A549 (cell line): ENCODE measurements around the gene GNAT2. TPM values are rescaled to one million over a fixed set of nuclear protein-coding genes. Genes with fewer than 3 reads are reported as not detected.

Experiments used
- ATAC-seq, 2 experiments: fragments of 200-7000 bp in 1 of 2; fragments of >200 bp in 1 of 2; cut with Nextera tagmentation in 1 of 2; cut with Tn5 transposase in 1 of 2; 3 replicates each; pipeline versions ENCODE4 v1.8.0 to v1.9.1; 2018 to 2020; ENCODE audit warnings: mild to moderate bottlenecking in 1 of 2, moderate library complexity in 1 of 2
- CTCF ChIA-PET: fragments of 300-600 bp; sonication (Branson Sonifier 250); formaldehyde crosslinking; extraction: SDS; loops from one replicate; lab custom pipeline; 2021; ENCODE audit warnings: antibody characterized with exemption, inconsistent platforms; lab: Yijun Ruan, JAX
- POLR2A ChIA-PET: fragments of 350-600 bp; formaldehyde crosslinking; extraction: SDS; loops from one replicate; lab custom pipeline; 2021; ENCODE audit warnings: antibody characterized with exemption, inconsistent platforms; lab: Yijun Ruan, JAX
- DNase-seq, 2 experiments: peaks; one replicate each; pipeline versions ENCODE4 v3.0.0 to v3.0.0-alpha.2; 2011 to 2016; ENCODE audit warnings: low read depth in 1 of 2, low spot score in 1 of 2
- FAIRE-seq: peaks from 2 replicates; lab custom pipeline; 2011; peaks lifted over from hg19 to GRCh38; lab: Jason Lieb, UNC
- H3K27ac ChIP-seq, 2 experiments: fragments of >200 bp; sonication (Bioruptor Twin); formaldehyde crosslinking; 3 replicates each; pipeline ENCODE4 v1.5.1; 2016 to 2017
- H3K4me1 ChIP-seq: fragments of >200 bp; sonication (Bioruptor Twin); formaldehyde crosslinking; 3 replicates; pipeline ENCODE4 v1.6.1; 2016
- H3K4me2 ChIP-seq: fragments of >200 bp; sonication (Bioruptor Twin); formaldehyde crosslinking; 3 replicates; pipeline ENCODE4 v1.6.1; 2016
- H3K4me3 ChIP-seq: fragments of >200 bp; sonication (Bioruptor Twin); formaldehyde crosslinking; 3 replicates; pipeline ENCODE4 v1.5.1; 2016
- H3K9me3 ChIP-seq: fragments of >200 bp; sonication (Bioruptor Twin); formaldehyde crosslinking; 3 replicates; pipeline ENCODE4 v1.6.1; 2016
- BCL3 ChIP-seq: fragments of >200 bp; sonication (Bioruptor Twin); formaldehyde crosslinking; IDR thresholded peaks from 3 replicates; pipeline ENCODE4 v1.6.1; 2016
- BHLHE40 ChIP-seq: IDR thresholded peaks from 2 replicates; pipeline ENCODE4 v1.6.1; 2012; ENCODE audit warnings: low read depth, low read length, inconsistent platforms
- CBX8 ChIP-seq: fragments of 200-600 bp; sonication (generic); IDR thresholded peaks from 2 replicates; pipeline ENCODE4 v1.6.1; 2016
- CHD2 ChIP-seq: fragments of 150-350 bp; IDR thresholded peaks from 2 replicates; pipeline ENCODE4 v1.6.1; 2014; ENCODE audit warnings: low read length; ENCODE audit not compliant: partially characterized antibody
- CHD4 ChIP-seq: fragments of 200-600 bp; sonication (generic); IDR thresholded peaks from 2 replicates; pipeline ENCODE4 v1.6.1; 2016; ENCODE audit warnings: antibody characterized with exemption, mild to moderate bottlenecking, borderline replicate concordance
- EHF ChIP-seq: fragments of 250-450 bp; sonication (Bioruptor Pico); IDR thresholded peaks from 2 replicates; pipeline ENCODE4 v1.5.0; 2020; ENCODE audit warnings: mild to moderate bottlenecking
- EHMT2 ChIP-seq: fragments of 200-600 bp; sonication (generic); IDR thresholded peaks from 2 replicates; pipeline ENCODE4 v1.6.1; 2016; ENCODE audit warnings: antibody characterized with exemption, low read depth, mild to moderate bottlenecking, moderate library complexity
- ELK1 ChIP-seq: fragments of 150-350 bp; IDR thresholded peaks from 2 replicates; pipeline ENCODE4 v1.6.1; 2014; ENCODE audit warnings: low read depth, mild to moderate bottlenecking, low read length
- FOSL2 ChIP-seq, 2 experiments: fragments of 450-650 bp in 1 of 2; fragments of >200 bp in 1 of 2; sonication (Bioruptor Twin) in 1 of 2; formaldehyde crosslinking; IDR thresholded peaks; 2 replicates each; pipeline versions ENCODE4 v1.5.0 to v1.6.1; 2016 to 2020; ENCODE audit warnings: mild to moderate bottlenecking in 1 of 2, moderate library complexity in 1 of 2
- HDAC2 ChIP-seq: fragments of 200-600 bp; sonication (generic); IDR thresholded peaks from 2 replicates; pipeline ENCODE4 v1.6.1; 2016
- HOXA7 ChIP-seq: fragments of 250-450 bp; sonication (Bioruptor Pico); IDR thresholded peaks from 2 replicates; pipeline ENCODE4 v1.5.0; 2020; ENCODE audit warnings: mild to moderate bottlenecking, moderate library complexity
- HOXB5 ChIP-seq: fragments of 250-450 bp; sonication (Bioruptor Pico); IDR thresholded peaks from 2 replicates; pipeline ENCODE4 v1.5.0; 2020; ENCODE audit warnings: mild to moderate bottlenecking, moderate library complexity
- MAFK ChIP-seq: fragments of 450-650 bp; IDR thresholded peaks from 2 replicates; pipeline ENCODE4 v1.6.1; 2014; ENCODE audit not compliant: partially characterized antibody
- NFE2L2 ChIP-seq: fragments of 150-350 bp; conservative IDR thresholded peaks from 2 replicates; pipeline ENCODE4 v1.6.1; 2014; ENCODE audit warnings: low read length
- POLR2AphosphoS2 ChIP-seq: conservative IDR thresholded peaks from 2 replicates; pipeline ENCODE4 v1.6.1; 2012; ENCODE audit warnings: low read length, improper control_type of control experiment, inconsistent platforms
- RARB ChIP-seq: fragments of 250-450 bp; sonication (Bioruptor Pico); IDR thresholded peaks from 2 replicates; pipeline ENCODE4 v1.8.0; 2021; ENCODE audit warnings: mild to moderate bottlenecking, moderate library complexity
- REST ChIP-seq: fragments of 200-600 bp; sonication (generic); IDR thresholded peaks from 2 replicates; pipeline ENCODE4 v1.6.1; 2016; ENCODE audit warnings: antibody characterized with exemption, mild to moderate bottlenecking, moderate library complexity
- SMC3 ChIP-seq: fragments of >200 bp; sonication (Bioruptor Twin); formaldehyde crosslinking; IDR thresholded peaks from 3 replicates; pipeline ENCODE4 v1.6.1; 2018; ENCODE audit warnings: inconsistent platforms
- SREBF2 ChIP-seq: fragments of 450-650 bp; IDR thresholded peaks from 2 replicates; pipeline ENCODE4 v1.6.1; 2014; ENCODE audit warnings: mild to moderate bottlenecking, moderate library complexity
- TFCP2L1 ChIP-seq: fragments of 250-450 bp; sonication (Bioruptor Pico); IDR thresholded peaks from 2 replicates; pipeline ENCODE4 v1.5.0; 2021; ENCODE audit warnings: mild to moderate bottlenecking
- ZC3H11A ChIP-seq: fragments of 450-650 bp; IDR thresholded peaks from 2 replicates; pipeline ENCODE4 v1.6.1; 2014; ENCODE audit warnings: antibody characterized with exemption, mild to moderate bottlenecking
- WGBS: methylation state at CpG from one replicate; pipeline ENCODE4 v1.1.6; 2017; ENCODE audit errors: missing lambda C conversion rate; 5-methylcytosine and 5-hydroxymethylcytosine counted together
- polyA plus RNA-seq, 4 experiments: library from polyadenylated mRNA; depleted of rRNA in 3 of 4; stranded (reverse); fragments of >200 nt; fragmentation: RNase III in 1 of 4; extraction: RNeasy Plus Mini Kit Qiagen cat#74134 plus additional on column Dnase treatment in 1 of 4; gene quantifications; 2 replicates in 3 of 4; 3 replicates in 1 of 4; pipeline ENCODE4 v1.2.3, GENCODE V29; 2011 to 2017

The GNAT2 gene
- polyA plus RNA-seq, 2 of the 4 experiments (the other 2 are of a cell fraction): 0.16 to 0.25 TPM

GRCh38 chr1:109584766-109585165 lies 34.6 kb downstream of the GNAT2 start:
- ChIA-PET POLR2A (no interaction called here), CTCF (no interaction called here)
- WGBS: 36% methylated on average over 1 of the region's 1 CpG
- no peak overlapping the region for H3K4me3 ChIP-seq
- no peaks in the 10 kb centered on the region for H3K4me1 ChIP-seq
- TF ChIP-seq EHMT2 (no peak), TFCP2L1 (CRISPR knock-in tag) (no peak), HOXB5 (CRISPR knock-in tag) (no peak), SREBF2 (no peak), RARB (CRISPR knock-in tag) (no peak), BHLHE40 (no peak), HOXA7 (CRISPR knock-in tag) (no peak), MAFK (no peak), NFE2L2 (no peak), POLR2AphosphoS2 (no peak), REST (no peak), BCL3 (no peak), EHF (CRISPR knock-in tag) (no peak), SMC3 (no peak)
- no peak overlapping the region for H3K4me2 ChIP-seq
- FAIRE-seq (no peak), DNase-seq (no peak), ATAC-seq (no peak)
- H3K27ac ChIP-seq: no peak overlapping the region
- no peaks in the 10 kb centered on the region for H3K9me3 ChIP-seq

- H3K9me3 ChIP-seq: no peaks in the 10 kb centered on the region
- FAIRE-seq: no peak
- ChIA-PET POLR2A (no interaction called here), CTCF (no interaction called here)
- no peak for DNase-seq
- no peak for ATAC-seq
- H3K4me1 ChIP-seq: no peaks in the 10 kb centered on the region
- H3K4me3 ChIP-seq: no peak overlapping the region
- TF ChIP-seq ZC3H11A (no peak), BHLHE40 (no peak), ELK1 (no peak), HDAC2 (no peak), FOSL2 (IDR thresholded peaks at IDR 0.05) (no peak), FOSL2 (CRISPR knock-in tag; IDR thresholded peaks at IDR 0.05) (no peak), CBX8 (no peak), EHMT2 (no peak), CHD4 (no peak), CHD2 (no peak)
- 88% methylated on average over 2 of the region's 2 CpGs for WGBS
- H3K4me2 ChIP-seq: no peak overlapping the region
- H3K27ac ChIP-seq: no peak overlapping the region
Observed at GRCh38 chr1:109582021-109582420, 37.4 kb downstream of the GNAT2 start.
